DMS 273 treated with DMSO at 0.1 percent for 48 hours (cell line): ENCODE data around the gene R3HDM2.

Experiments
- DNase-seq: peaks from one replicate; lab custom pipeline; 2025; lab: John Stamatoyannopoulos, UW

Gene R3HDM2

GRCh38 chr12:57266681-57267080, 164.2 kb downstream of the R3HDM2 start:
- DNase-seq = no peak

GRCh38 chr12:57263096-57263495, 167.7 kb downstream of the R3HDM2 start:
- DNase-seq = no peak

- DNase-seq = no peak
Measured at GRCh38 chr12:57262126-57262822, 168.6 kb downstream of the R3HDM2 start.

DNA sequence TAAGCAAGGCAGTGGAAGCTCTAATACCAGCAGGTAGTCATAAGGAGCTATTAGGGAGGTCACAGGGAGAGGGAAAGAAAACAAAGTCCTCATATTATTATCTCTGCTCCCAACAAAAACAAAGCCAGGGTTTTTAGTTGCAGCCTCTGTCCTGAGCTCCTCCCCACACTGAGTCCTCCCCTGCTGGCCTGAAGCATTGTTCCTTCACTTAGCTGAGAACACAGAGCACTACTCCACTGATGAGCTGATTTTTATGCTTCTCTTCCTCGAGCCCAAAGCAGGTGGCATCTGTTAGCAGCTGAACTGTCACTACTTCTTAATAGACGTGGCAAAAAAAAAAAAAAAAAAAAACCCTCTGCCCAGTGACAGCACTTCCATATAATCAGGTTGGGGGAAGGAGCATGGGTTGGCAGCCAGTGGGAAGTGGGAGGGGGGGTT, 169.4 kb downstream of the R3HDM2 start:
- no peak for DNase-seq

DNA sequence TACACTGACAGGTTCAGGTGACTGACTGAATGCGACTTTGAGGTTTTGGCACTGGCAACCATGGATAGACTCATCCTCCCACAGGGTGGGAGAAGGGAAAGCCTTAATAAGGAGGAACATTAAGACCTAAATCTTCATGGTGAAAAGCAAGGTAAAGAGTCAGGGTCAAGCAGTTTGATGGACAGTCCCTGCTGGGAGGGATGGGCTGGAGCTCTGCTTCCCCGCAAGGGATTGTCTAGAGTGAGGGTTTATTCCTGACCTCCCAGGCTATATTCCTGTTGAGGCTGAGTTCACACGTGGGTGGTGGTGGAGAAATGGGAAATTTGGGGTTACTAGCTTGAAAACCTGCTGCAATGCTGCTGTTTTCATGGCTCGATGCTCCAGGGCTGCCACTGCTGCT, 170.5 kb downstream of the R3HDM2 start:
- DNase-seq = no peak

DNA sequence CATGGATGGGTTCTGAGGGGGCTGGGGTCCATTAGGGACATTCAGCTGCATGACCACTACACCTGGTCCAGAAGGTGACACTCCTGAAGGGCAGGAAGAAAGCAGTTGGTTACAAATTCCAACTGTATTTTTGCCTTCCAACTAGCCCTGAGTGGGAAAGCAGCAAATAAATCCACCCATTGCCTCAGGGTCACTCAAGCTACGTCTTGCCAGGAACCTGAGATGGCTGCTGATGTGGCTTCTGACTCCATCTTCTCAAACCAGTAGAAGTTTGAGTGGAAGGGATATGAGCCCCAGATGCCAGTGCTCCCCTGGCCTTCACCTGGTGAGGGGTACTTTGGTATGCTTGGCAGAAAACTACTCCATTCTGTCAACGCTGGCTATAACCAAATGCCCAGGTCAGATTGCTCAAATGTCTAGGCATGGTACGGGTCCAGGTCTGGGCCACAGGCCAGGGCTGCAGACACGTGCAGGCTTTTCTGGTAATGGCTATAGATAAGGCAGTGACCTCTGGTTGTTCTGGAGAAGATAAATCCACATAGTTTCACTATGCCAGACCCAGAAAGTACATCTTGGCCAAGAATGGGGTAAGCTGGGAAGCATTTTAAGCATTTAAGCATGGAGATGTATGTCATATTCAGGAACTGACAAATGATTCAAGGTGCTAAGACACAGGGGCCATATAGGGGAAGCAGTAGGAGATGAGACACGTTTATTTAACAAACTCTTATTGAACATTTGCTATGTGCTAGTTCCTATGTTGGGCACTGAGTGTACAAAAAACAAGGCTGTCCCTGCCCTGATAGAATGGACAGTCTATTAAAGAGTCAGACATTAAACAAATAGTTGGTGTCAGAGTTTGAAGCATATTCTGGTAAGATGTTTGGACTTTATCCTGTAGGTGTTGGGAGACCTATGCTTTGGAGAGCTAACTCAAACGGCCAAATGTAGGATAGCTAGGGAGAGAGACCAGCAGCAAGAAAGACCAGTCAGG, 171.6 kb downstream of the R3HDM2 start:
- no peak for DNase-seq

GRCh38 chr12:57255916-57256315, 174.9 kb downstream of the R3HDM2 start:
- DNase-seq = no peak

GRCh38 chr12:57254506-57255280, 176.2 kb downstream of the R3HDM2 start:
- DNase-seq = no peak

DNA sequence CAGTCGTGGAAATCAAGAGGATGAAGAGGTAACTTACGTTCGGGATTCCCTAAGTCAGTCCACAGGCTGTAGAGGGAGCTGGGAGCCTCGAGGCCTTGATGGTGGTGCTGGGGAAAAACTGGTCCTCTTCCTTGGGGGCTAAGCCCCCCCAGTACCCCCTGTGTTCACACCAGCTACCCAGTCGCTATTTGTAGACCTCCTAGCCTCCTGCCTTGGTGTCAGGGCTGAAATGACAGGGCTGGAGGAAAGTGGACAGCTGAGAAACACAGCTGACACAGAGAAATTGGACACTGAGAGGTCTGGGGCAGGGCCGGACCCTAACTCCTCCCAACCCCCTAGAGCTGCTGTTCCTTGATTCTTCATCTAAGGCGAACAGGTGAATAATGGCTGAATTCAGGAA, 179.9 kb downstream of the R3HDM2 start, which contains the start of gene STAC3:
TSS of gene STAC3 (minus strand) at position 232 of the 400 bp plus-strand sequence. CDS start 1,551 bp downstream, outside the sequence.
- DNase-seq = no peak

DNA sequence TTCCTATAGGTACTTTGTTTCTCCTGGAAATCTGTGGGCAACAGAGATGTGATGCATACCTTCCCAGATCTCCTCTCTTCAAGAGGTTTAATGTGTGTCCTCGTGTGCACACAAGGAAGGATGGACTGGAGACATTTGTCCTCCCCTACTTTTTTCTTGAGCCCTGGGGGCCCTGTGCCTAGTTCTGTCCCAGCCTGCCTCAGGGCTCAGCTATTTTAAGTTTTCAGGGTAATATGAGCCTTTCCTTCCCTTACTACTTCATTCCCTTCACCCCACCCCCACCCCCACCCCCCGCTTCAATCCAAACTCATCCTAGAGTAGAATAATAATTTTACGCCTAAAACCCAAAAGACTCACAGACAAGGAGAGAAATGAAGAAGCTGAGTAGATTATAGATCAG, 180.3 kb downstream of the R3HDM2 start:
- no peak for DNase-seq

DNA sequence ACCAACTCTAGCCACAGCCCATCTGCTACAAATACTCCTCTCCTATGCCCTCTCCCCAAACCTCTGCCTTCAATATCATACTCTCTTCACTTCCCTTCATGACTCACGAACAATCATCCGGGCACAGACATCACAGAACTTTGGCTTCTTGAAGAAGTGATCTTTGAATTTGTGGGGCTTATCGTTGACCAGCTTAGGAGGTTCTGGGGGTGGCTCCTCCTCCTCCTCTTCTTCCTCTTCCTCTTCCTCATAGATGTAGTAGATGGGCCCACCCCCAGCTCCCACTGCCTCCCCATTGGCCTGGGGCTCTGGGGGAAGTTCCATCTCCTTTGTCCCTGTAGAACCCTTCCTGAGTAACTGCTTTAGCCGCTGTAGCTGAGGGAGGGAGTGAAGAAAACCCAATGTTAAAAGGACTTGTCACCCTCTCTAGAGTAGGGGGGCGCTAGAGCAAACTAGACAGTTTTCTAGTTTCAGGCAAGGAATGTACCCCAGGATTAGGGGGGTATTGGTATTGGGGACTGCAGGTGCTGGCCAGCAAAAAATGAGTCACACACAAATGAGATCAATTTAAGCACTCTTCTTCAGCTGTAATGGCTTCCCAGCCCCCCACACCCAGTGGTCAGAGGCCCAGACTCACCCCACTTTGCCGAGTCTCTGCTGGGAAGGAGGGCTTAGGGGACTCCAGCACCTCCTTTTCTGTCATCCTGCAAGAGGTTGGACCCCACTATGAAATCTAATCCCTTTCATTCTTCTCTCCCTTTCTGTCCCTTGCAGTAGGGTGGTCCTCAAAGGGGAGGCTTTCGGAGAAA, 181.7 kb downstream of the R3HDM2 start:
- no peak for DNase-seq

DNA sequence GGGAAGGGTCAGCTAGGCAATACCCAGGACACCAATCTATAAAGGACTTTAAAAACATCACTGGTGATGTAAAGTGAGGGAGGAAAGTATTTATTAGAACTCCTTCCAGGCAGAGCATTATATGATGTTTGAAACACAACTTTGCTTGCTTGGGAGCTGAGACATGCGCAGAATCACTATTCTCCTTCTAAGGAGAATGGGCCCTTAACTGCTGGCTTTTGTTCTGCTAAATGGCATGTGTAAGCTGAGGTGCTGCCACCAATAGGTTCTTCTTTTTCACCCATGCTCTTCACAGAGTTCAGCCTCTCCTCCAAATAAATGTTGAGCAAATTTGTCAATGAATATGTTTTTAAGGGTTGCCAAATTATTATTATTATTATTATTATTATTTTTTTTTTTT, 183.8 kb downstream of the R3HDM2 start:
- DNase-seq = no peak

GRCh38 chr12:57244312-57244696, 186.5 kb downstream of the R3HDM2 start:
- DNase-seq = no peak

DNA sequence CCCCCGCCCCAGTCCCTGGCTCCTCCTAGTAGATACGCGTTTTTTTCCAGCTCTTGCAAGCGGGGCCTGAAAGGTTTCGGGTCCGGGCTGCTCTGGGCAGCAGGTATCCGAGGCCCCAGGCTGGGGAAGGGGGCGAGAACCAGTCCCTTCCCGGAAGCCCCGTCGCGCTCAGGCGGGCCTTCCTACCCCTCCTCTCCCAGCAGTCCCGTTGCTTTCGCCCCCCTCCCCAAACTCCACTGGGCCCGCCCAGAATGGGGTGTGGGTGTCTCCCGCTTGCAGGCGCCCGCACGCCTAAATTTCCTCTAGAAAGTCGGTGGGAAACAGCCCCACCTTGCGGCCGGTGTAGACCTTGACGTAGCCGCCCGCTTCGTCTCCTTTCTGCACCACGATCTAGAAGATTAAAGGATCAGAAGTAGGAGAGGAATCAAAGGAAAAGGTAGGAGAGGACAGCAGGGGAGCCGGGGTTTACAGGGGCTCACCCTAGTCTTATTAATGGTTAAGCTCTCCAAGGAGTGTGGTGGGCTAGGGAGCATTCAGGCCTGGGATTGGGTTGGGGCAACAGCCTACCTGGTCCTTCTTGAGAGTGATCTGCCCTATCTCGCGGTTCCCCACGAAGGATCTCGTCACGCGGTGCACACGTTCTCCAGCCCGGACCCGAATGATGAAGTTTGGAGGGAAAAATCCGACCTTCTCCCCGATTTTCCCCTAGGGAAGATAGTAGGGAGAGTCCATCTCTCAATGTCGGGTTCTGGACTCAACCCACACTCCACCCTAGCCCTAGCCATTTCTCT, 187.1 kb downstream of the R3HDM2 start:
- peak; percentile 28 for DNase-seq

GRCh38 chr12:57242691-57243454, 188.0 kb downstream of the R3HDM2 start:
- DNase-seq = peak; percentile 71

DNA sequence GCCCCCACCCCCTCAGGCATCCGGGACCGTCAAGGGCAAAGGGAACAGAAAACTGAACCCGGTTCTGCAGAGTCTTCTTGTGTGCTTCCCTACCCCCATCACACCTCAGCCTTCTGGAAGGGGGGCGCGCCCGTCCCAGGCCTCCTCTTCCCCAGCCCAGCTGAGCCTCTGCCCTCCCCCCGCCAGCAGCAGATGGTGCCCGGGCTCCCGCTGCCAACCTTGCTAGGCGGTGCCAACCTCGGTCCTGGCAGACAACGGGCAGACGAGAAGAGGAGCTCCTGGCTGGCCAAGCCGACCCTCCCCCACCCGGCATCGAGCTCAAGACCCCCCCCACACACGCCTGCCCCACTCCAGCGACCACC, 188.5 kb downstream of the R3HDM2 start:
- peak; percentile 71 for DNase-seq

GRCh38 chr12:57241402-57242310, 189.2 kb downstream of the R3HDM2 start:
- DNase-seq = no peak

- no peak for DNase-seq
Measured at GRCh38 chr12:57240926-57241401, 189.9 kb downstream of the R3HDM2 start.
